Panc1 (cell line): Measurements from ENCODE around the gene NFIC. TPM values are rescaled to one million over a fixed set of nuclear protein-coding genes. Genes with fewer than 3 reads are reported as not detected.

Source experiments
- ATAC-seq: fragments of 200-7000 bp; cut with Tn5 transposase; 2 replicates; pipeline ENCODE4 v1.9.1; 2020; ENCODE audit warnings: mild to moderate bottlenecking, moderate library complexity
- BruUV-seq: library from RNA; stranded (reverse); fragments of 400-500 nt; replicated peaks from 2 replicates; lab custom pipeline; 2021; lab: Mats Ljungman, UMichigan
- CTCF ChIA-PET: fragments of 300-600 bp; sonication (Branson Sonifier 250); formaldehyde crosslinking; loops from one replicate; lab custom pipeline; 2022; ENCODE audit warnings: antibody characterized with exemption; lab: Charles Lee
- POLR2A ChIA-PET: fragments of 300-600 bp; sonication (Branson Sonifier 250); formaldehyde crosslinking; loops from one replicate; lab custom pipeline; 2022; ENCODE audit warnings: antibody characterized with exemption; lab: Charles Lee
- DNase-seq: peaks from one replicate; pipeline ENCODE4 v3.0.0-alpha.2; 2010; ENCODE audit warnings: low read depth, low spot score
- H3K27ac ChIP-seq: 2 replicates; pipeline ENCODE4 v1.5.1; 2011; ENCODE audit warnings: mild to moderate bottlenecking, low read length, inconsistent platforms
- H3K27me3 ChIP-seq: fragments of 200-500 bp; sonication (Bioruptor generic); 2 replicates; pipeline ENCODE4 v1.6.0; 2014; ENCODE audit warnings: low read length, inconsistent platforms; ENCODE audit not compliant: control insufficient read depth, insufficient read depth
- H3K36me3 ChIP-seq: fragments of 200-500 bp; sonication (Bioruptor generic); 2 replicates; pipeline ENCODE4 v1.5.1; 2014; ENCODE audit warnings: inconsistent platforms, mild to moderate bottlenecking, low read length, moderate library complexity; ENCODE audit not compliant: control insufficient read depth, insufficient read depth
- H3K4me1 ChIP-seq: 2 replicates; pipeline ENCODE4 v1.5.1; 2011; ENCODE audit warnings: inconsistent platforms, mild to moderate bottlenecking, low read length, moderate library complexity; ENCODE audit not compliant: control insufficient read depth, insufficient read depth
- H3K4me3 ChIP-seq, 2 experiments: 2 replicates each; pipeline ENCODE4 v1.5.1; 2011 to 2012; ENCODE audit warnings: low read depth in 2 of 2, low read length in 2 of 2, mild to moderate bottlenecking in 2 of 2, inconsistent platforms in 1 of 2, moderate library complexity in 1 of 2
- H3K9me3 ChIP-seq: fragments of 200-500 bp; sonication (Bioruptor generic); 2 replicates; pipeline ENCODE4 v1.5.1; 2014; ENCODE audit warnings: low read depth, mild to moderate bottlenecking, inconsistent platforms, low read length, moderate library complexity; ENCODE audit not compliant: control insufficient read depth, insufficient read depth
- POLR2AphosphoS5 ChIP-seq: IDR thresholded peaks from 2 replicates; pipeline ENCODE4 v1.6.1; 2012; ENCODE audit warnings: mild to moderate bottlenecking, low read depth, low read length, moderate library complexity
- REST ChIP-seq, 2 experiments: IDR thresholded peaks; 2 replicates each; pipeline ENCODE4 v1.6.1; 2011 to 2012; ENCODE audit warnings: low read depth in 2 of 2, control low read depth in 1 of 2, low read length in 1 of 2, mild to moderate bottlenecking in 1 of 2, moderate library complexity in 1 of 2; ENCODE audit not compliant: insufficient read depth in 1 of 2
- SIN3A ChIP-seq: IDR thresholded peaks from 2 replicates; pipeline ENCODE4 v1.6.1; 2012; ENCODE audit warnings: low read depth, mild to moderate bottlenecking, low read length, moderate library complexity, borderline replicate concordance; ENCODE audit not compliant: insufficient read depth
- TCF7L2 ChIP-seq: IDR thresholded peaks from 2 replicates; pipeline ENCODE4 v1.6.1; 2011; ENCODE audit warnings: mild to moderate bottlenecking, low read depth, low read length, inconsistent platforms
- in situ Hi-C: cut with HindIII; loops from 2 replicates; pipeline ENCODE4 v1.10.0; 2016; ENCODE audit warnings: low sequenced_read_pairs, low pct_unique_long_range_greater_than_20kb
- intact Hi-C: fragments of 100-400 bp; cut with micrococcal nuclease; formaldehyde crosslinking; loops from one replicate; pipeline ENCODE4 v1.10.0; 2022; ENCODE audit not compliant: unreplicated experiment
- total RNA-seq: library from RNA; stranded (reverse); gene quantifications from one replicate; pipeline ENCODE4 v1.2.1, GENCODE V29; 2021; ENCODE audit not compliant: unreplicated experiment
- TF ChIP-seq, protein P1 (sequence below): fragments of 450-650 bp; IDR thresholded peaks from 2 replicates; pipeline ENCODE4 v1.5.1; 2017; ENCODE audit warnings: mild to moderate bottlenecking

Gene NFIC
- total RNA-seq, 1 experiment from 2014 or later = 120 TPM

GRCh38 chr19:3386447-3387234, 20.3 kb downstream of the NFIC start:
- TF ChIP-seq POLR2AphosphoS5 = no peak
- ChIA-PET CTCF (no interaction called here), POLR2A (interaction anchor here (0.6 kb wide), 1 partner anchor 86 kb away, joined by 3 read pairs; no protein-coding TSS in a partner anchor)
- BruUV-seq = no TSS peak
- H3K4me1 ChIP-seq = peaks cover 60% of the 10 kb centered on the region
- in situ Hi-C loops (no loop called here), intact Hi-C loops (no loop called here)
- no peaks in the 10 kb centered on the region for H3K36me3 ChIP-seq
- ATAC-seq = no peak
- peak overlapping the region; percentile 66 for H3K27ac ChIP-seq
- no peaks in the 10 kb centered on the region for H3K27me3 ChIP-seq
- no peak for DNase-seq
- no peak overlapping the region for H3K4me3 ChIP-seq
- H3K9me3 ChIP-seq = no peaks in the 10 kb centered on the region

GRCh38 chr19:3387645-3388589, 21.5 kb downstream of the NFIC start:
- Histone ChIP-seq H3K9me3 (no peaks in the 10 kb centered on the region), H3K36me3 (no peaks in the 10 kb centered on the region), H3K4me1 (peaks cover 60% of the 10 kb centered on the region), H3K27ac (peak overlapping the region; percentile 68), H3K27me3 (no peaks in the 10 kb centered on the region), H3K4me3 (no peak overlapping the region)
- ATAC-seq (peak; percentile 64), DNase-seq (no peak)
- POLR2A ChIA-PET = interaction anchor here (0.5 to 0.6 kb wide), 2 partner anchors 38 to 85 kb away, joined by 3 to 4 read pairs; no protein-coding TSS in a partner anchor
- TF ChIP-seq POLR2AphosphoS5 = peak; percentile 37; the same call in 1 of the 2 replicates
- TF ChIP-seq, protein P1, sequence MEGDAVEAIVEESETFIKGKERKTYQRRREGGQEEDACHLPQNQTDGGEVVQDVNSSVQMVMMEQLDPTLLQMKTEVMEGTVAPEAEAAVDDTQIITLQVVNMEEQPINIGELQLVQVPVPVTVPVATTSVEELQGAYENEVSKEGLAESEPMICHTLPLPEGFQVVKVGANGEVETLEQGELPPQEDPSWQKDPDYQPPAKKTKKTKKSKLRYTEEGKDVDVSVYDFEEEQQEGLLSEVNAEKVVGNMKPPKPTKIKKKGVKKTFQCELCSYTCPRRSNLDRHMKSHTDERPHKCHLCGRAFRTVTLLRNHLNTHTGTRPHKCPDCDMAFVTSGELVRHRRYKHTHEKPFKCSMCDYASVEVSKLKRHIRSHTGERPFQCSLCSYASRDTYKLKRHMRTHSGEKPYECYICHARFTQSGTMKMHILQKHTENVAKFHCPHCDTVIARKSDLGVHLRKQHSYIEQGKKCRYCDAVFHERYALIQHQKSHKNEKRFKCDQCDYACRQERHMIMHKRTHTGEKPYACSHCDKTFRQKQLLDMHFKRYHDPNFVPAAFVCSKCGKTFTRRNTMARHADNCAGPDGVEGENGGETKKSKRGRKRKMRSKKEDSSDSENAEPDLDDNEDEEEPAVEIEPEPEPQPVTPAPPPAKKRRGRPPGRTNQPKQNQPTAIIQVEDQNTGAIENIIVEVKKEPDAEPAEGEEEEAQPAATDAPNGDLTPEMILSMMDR = no peak
- intact Hi-C loops = no loop called here
- in situ Hi-C loops = no loop called here
- no TSS peak for BruUV-seq
- CTCF ChIA-PET = no interaction called here

DNA sequence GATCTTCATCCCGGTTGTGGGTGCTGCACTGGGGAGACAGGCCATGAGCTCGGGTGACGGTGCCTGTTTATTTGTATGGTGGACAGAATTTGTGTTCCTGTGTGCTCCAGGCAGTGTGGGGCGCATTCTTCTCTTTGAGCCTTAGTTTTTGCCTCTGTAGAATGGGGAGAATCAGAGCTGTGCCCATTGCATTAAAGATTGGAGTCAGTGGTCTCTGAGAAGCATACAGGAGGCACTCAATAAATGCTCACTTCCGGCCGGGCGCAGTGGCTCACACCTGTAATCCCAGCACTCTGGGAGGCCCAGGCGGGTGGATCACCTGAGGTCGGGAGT, 23.0 kb downstream of the NFIC start:
- intact Hi-C loops = no loop called here
- no peak overlapping the region for H3K4me3 ChIP-seq
- ATAC-seq = no peak
- H3K27ac ChIP-seq = peak overlapping the region; percentile 68
- DNase-seq = no peak
- no peak for TF ChIP-seq REST (IDR thresholded peaks at IDR 0.05; ENCODE audit: insufficient read depth in 1 of 2, low read depth in 2 of 2, low read length in 1 of 2)
- TF ChIP-seq TCF7L2 = no peak
- no peak for TF ChIP-seq POLR2AphosphoS5
- TF ChIP-seq, protein P1 = no peak
- TF ChIP-seq SIN3A = no peak
- ChIA-PET POLR2A (no interaction called here), CTCF (no interaction called here)
- BruUV-seq = no TSS peak
- no peaks in the 10 kb centered on the region for H3K27me3 ChIP-seq
- no peaks in the 10 kb centered on the region for H3K9me3 ChIP-seq
- H3K4me1 ChIP-seq = peaks cover 50% of the 10 kb centered on the region
- no peaks in the 10 kb centered on the region for H3K36me3 ChIP-seq
- in situ Hi-C loops = no loop called here
